Activated naive CD8-positive, alpha-beta T cell treated with anti-CD3 and anti-CD28 coated beads, Interleukin-2, amount 10 ng/mL, durations not matched to agents 7 days and 5 days (primary cell): ENCODE results near the gene ALPK3. TPM values are rescaled to one million over a fixed set of nuclear protein-coding genes. Genes with fewer than 3 reads are reported as not detected.
A peak's percentile ranks its signal among the peaks of the same experiment; 100 is the strongest.
"Not testable (repeated sequence)": the region's sequence is repeated elsewhere in the genome, so short reads cannot be mapped to it uniquely, and the experiment has no call there.

ENCODE experiments used
- ATAC-seq: fragments of 150-1000 bp; cut with Tn5 transposase; one replicate; pipeline ENCODE4 v1.10.0; 2021; ENCODE audit warnings: low read depth, moderate library complexity
- POLR2A ChIA-PET: fragments of 350-600 bp; sonication (Branson Sonifier 250); formaldehyde crosslinking; loops from one replicate; lab custom pipeline; 2021; ENCODE audit warnings: antibody characterized with exemption; lab: Charles Lee
- DNase-seq: peaks from one replicate; pipeline ENCODE4 v3.0.0; 2021
- H3K27ac Mint-ChIP-seq: one replicate; pipeline ENCODE4 v1.8.0; 2022; ENCODE audit warnings: mild to moderate bottlenecking, mixed read lengths
- H3K27me3 Mint-ChIP-seq: one replicate; pipeline ENCODE4 v1.8.0; 2022; ENCODE audit warnings: mild to moderate bottlenecking, moderate library complexity, mixed read lengths
- H3K36me3 Mint-ChIP-seq: one replicate; pipeline ENCODE4 v1.8.0; 2021; ENCODE audit warnings: mild to moderate bottlenecking, mixed read lengths
- H3K4me1 Mint-ChIP-seq: one replicate; pipeline ENCODE4 v1.8.0; 2021; ENCODE audit warnings: mixed read lengths
- H3K4me3 Mint-ChIP-seq: one replicate; pipeline ENCODE4 v1.8.0; 2022; ENCODE audit warnings: mild to moderate bottlenecking, moderate library complexity, mixed read lengths
- H3K9me3 Mint-ChIP-seq: one replicate; pipeline ENCODE4 v1.8.0; 2021; ENCODE audit warnings: mixed read lengths
- total RNA-seq, 2 experiments: library from RNA; stranded (reverse); gene quantifications; one replicate each; pipeline ENCODE4 v1.2.3, GENCODE V29; 2021

The ALPK3 gene
- total RNA-seq, 2 experiments from 2014 or later: 0.17 to 0.28 TPM

DNA sequence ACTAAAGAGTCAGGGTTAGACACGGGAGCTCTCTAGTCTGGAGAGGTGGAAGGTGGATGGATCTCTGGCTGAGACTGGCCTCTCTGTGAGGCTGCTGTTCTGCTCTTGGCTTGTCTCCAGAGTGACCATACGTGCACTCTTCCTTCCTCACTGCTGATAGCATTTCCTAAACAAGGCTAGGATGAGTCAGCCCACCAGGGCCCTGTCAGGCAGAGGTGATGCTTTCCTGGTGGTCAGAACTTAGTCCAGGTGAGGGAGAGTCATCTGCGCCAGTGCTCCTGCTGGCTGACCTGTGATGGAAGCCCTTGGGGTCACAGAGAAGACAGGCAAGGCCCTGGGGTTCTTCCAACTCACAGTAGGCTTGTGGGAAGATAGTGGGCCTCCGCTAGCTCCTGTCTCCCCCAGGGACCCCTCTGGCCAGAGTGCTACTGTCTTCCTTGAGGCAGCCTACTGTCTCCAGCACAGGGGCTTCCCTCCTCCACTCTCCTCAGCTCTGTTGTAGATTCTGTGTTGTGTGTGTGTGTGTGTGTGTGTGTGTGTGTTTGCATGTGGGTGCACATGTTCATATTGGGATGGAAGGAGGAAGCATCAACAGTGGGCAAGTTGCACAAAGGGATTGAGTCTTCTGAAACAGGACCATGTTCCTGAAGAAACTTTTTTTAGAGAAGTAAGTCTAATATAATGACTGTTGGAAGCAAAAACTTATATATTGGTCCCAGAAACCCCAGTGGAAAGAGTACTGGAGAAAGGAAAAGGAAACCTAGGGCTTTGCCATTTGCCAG is 16.5 kb downstream of the ALPK3 start:
- peaks cover 21% of the 10 kb centered on the region for H3K27me3 Mint-ChIP-seq
- POLR2A ChIA-PET: no interaction called here
- no peak for ATAC-seq
- H3K4me3 Mint-ChIP-seq: no peak overlapping the region
- no peak for DNase-seq
- no peaks in the 10 kb centered on the region for H3K9me3 Mint-ChIP-seq
- H3K36me3 Mint-ChIP-seq: no peaks in the 10 kb centered on the region
- no peaks in the 10 kb centered on the region for H3K4me1 Mint-ChIP-seq
- H3K27ac Mint-ChIP-seq: no peak overlapping the region

DNA sequence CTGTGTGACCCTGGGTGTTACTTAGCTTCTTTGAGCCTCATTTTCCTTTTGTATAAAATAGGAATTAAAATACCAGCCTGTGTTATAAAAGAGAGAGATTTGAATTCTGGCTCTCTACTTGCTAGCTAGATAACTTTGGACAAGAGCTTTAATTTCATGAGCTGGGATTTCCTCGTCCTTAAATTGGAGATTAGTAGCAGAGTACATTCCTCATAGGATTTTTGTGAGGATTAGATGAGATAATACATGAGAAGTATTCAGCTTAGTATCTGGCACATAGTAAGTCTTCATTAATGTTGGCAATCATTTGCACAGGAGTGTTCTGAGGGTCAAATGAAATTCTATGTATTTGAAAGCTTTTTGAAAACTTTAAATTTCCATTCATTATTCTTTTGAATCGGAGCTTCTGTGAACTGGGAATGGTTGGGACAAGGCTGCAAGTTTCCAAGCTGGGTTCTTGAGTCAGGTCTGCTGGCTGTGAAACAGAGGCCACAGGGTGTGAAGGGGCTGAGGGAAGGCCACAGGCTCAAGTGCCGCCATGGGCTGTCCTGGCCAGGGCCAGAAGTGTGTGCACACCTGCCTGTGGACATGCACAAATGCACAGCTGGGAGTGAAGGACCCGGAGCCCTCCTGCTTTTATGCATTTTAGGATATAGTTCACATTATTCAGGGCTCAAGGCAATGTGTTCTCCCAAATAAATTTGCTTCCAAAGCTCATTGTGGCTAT is 17.2 kb downstream of the ALPK3 start:
- H3K27ac Mint-ChIP-seq: no peak overlapping the region
- ATAC-seq: no peak
- no peaks in the 10 kb centered on the region for H3K36me3 Mint-ChIP-seq
- H3K9me3 Mint-ChIP-seq: no peaks in the 10 kb centered on the region
- no peaks in the 10 kb centered on the region for H3K4me1 Mint-ChIP-seq
- POLR2A ChIA-PET: no interaction called here
- no peak for DNase-seq
- no peak overlapping the region for H3K4me3 Mint-ChIP-seq
- peaks cover 21% of the 10 kb centered on the region for H3K27me3 Mint-ChIP-seq

DNA sequence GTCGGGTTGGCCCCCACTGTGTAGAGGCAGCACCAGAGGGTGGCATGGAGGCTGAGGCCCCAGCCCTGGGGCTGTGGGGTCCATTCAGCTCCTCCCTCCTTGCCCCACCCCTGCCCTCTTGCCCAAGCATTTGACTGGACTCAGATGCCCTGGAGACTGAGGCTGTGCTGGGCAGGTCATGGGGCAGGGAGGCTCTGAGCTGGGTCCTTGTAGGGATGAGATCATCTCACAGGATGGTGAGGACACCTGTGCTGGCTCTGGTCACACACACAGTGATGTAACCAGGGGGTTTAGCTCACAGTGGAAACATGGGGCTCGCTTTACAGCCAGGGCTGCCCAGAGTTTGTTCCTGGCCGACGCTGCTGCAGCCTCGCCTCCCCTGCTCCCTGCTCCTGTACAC is 17.8 kb downstream of the ALPK3 start:
- DNase-seq (no peak), ATAC-seq (no peak)
- H3K4me1 Mint-ChIP-seq: no peaks in the 10 kb centered on the region
- no peak overlapping the region for H3K4me3 Mint-ChIP-seq
- H3K36me3 Mint-ChIP-seq: no peaks in the 10 kb centered on the region
- POLR2A ChIA-PET: no interaction called here
- H3K27ac Mint-ChIP-seq: no peak overlapping the region
- peaks cover 20% of the 10 kb centered on the region for H3K27me3 Mint-ChIP-seq
- no peaks in the 10 kb centered on the region for H3K9me3 Mint-ChIP-seq

DNA sequence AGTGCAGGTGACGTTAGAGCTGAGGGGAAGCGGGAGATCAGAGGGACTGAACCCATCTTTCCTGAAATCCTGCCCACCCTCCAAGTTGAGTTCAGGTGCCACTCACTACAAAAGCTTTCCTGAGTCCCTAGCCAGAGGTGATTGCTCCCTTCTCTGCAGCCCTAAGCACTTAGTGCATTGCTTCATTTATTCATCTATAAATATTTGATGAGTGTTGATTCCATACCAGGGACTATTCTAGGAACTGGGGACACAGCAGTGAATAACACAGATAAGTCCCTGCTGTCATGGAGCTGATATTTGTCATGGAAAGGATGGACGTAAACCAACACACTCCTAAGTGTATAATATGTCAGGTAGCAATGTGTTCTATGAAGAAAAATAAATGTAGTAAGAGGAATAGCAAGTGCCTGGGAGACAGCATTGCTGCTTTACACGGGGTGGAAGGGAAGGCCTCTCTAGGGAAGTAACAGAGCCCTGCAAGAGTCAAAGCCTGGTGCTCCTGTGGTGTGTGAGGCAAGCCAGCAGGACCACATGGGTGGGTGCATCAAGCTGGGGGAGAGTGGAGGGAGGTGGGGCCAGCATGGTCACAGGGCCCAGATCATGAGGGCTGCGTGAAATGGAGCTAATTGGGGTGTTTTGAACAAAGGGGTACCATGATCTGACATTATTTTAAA is 18.6 kb downstream of the ALPK3 start:
- H3K9me3 Mint-ChIP-seq: no peaks in the 10 kb centered on the region
- no peaks in the 10 kb centered on the region for H3K36me3 Mint-ChIP-seq
- peaks cover 18% of the 10 kb centered on the region for H3K27me3 Mint-ChIP-seq
- no peak for ATAC-seq
- DNase-seq: no peak
- no peak overlapping the region for H3K4me3 Mint-ChIP-seq
- H3K27ac Mint-ChIP-seq: no peak overlapping the region
- POLR2A ChIA-PET: no interaction called here
- no peaks in the 10 kb centered on the region for H3K4me1 Mint-ChIP-seq

DNA sequence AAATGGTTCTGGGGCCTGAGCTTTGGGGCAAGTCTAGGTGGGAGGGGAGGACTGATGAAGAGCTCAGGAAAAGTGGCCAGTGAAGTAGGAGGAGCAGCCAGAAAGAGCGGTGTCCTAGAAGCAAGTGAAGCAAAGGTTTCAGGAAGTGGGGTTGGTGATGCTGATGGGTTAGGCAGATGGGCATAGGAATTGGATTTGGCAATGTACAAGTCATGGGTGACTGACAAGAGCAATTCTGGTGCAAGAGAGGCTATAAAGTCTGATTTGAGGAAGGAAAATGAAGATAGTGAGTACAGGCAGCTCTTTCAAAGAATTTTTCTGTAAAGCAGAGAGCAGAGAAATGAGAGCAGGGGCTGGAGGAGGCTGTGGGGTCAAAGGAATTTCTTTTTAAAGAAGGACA is 19.7 kb downstream of the ALPK3 start:
- POLR2A ChIA-PET: no interaction called here
- ATAC-seq (no peak), DNase-seq (no peak)
- H3K9me3 Mint-ChIP-seq: no peaks in the 10 kb centered on the region
- no peaks in the 10 kb centered on the region for H3K4me1 Mint-ChIP-seq
- H3K27me3 Mint-ChIP-seq: peaks cover 12% of the 10 kb centered on the region
- no peaks in the 10 kb centered on the region for H3K36me3 Mint-ChIP-seq
- no peak overlapping the region for H3K4me3 Mint-ChIP-seq
- H3K27ac Mint-ChIP-seq: no peak overlapping the region

DNA sequence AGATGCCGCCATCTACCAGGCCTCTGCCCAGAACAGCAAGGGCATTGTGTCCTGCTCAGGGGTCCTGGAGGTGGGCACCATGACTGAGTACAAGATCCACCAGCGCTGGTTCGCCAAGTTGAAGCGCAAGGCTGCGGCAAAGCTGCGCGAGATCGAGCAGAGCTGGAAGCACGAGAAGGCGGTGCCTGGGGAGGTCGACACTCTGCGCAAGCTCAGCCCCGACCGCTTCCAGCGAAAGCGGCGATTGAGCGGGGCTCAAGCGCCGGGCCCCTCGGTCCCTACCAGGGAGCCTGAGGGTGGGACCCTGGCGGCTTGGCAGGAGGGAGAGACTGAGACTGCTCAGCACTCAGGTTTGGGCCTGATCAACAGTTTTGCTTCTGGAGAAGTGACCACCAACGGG is 22.6 kb downstream of the ALPK3 start:
- Mint-ChIP-seq H3K36me3 (no peaks in the 10 kb centered on the region), H3K27ac (no peak overlapping the region), H3K27me3 (no peaks in the 10 kb centered on the region), H3K9me3 (no peaks in the 10 kb centered on the region), H3K4me3 (no peak overlapping the region), H3K4me1 (no peaks in the 10 kb centered on the region)
- ATAC-seq: no peak
- DNase-seq: no peak
- POLR2A ChIA-PET: no interaction called here

DNA sequence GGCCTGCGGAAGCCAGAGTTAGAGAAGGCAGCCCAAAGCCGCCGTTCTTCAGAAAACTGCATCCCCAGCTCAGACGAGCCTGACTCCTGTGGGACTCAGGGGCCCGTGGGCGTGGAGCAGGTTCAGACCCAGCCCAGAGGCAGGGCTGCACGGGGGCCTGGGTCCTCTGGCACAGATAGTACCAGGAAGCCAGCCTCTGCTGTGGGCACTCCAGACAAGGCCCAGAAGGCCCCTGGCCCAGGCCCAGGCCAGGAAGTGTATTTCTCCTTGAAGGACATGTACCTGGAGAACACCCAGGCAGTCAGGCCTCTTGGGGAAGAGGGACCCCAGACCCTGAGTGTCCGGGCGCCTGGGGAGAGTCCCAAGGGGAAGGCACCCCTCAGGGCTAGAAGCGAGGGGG is 23.1 kb downstream of the ALPK3 start:
- no peak for ATAC-seq

DNA sequence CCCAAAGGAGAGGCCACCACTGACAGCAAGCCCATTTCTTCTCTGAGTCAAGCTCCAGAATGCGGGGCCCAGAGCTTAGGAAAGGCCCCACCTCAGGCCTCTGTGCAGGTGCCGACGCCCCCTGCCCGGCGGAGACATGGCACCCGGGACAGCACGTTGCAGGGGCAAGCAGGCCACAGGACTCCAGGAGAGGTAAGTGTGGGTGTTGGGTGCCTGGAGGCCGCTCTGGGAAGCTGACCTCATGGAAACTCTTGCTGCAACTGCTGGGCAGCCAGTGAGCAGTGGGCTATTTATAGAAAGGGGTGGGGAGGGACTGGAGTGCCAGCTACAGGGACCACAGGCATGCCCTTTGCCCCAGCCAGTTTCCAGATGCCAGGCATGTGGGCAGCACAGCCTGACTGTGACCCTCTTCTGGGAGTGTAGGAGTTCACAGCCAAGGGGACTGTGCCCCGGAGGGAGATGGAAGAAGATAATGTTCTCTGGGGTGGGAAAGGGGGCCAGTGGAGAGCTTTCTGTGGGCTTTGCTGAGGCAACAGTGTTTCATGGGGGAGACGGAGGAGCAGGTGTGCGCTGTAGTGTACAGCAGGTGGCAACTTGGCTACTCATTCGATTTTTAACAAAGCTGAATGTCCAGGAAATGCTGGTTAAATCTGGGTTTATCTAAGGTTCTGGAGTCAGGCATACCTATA is 23.7 kb downstream of the ALPK3 start:
- H3K4me1 Mint-ChIP-seq: no peaks in the 10 kb centered on the region
- no peak overlapping the region for H3K27ac Mint-ChIP-seq
- H3K27me3 Mint-ChIP-seq: no peaks in the 10 kb centered on the region
- POLR2A ChIA-PET: no interaction called here
- DNase-seq (no peak), ATAC-seq (no peak)
- H3K4me3 Mint-ChIP-seq: no peak overlapping the region
- H3K9me3 Mint-ChIP-seq: no peaks in the 10 kb centered on the region
- no peaks in the 10 kb centered on the region for H3K36me3 Mint-ChIP-seq

More for the DNA sequence above, 23.1 kb downstream of the ALPK3 start:
- Mint-ChIP-seq H3K4me1 (no peaks in the 10 kb centered on the region), H3K4me3 (no peak overlapping the region), H3K27ac (no peak overlapping the region), H3K27me3 (no peaks in the 10 kb centered on the region), H3K9me3 (no peaks in the 10 kb centered on the region), H3K36me3 (no peaks in the 10 kb centered on the region)
- POLR2A ChIA-PET: no interaction called here
- DNase-seq: no peak

DNA sequence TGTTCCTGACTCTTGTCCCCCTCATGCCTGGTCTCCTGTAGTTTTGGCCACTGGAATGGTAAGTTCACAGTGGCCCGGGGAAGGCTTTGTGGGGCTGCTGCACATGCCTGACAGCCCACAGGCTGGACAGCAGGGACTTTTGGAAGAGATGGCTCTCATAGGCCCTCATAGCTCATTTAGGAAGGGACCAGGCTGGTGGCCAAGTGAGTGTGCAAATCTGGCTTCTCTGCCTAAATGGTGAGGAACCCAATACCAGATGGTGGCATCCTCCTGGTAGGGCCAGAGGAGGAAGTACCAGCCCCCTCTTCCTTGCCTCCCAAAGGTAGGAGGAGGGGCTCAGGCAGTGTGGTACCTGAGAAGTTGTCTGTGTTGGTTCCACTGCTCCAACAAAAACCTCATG is 25.6 kb downstream of the ALPK3 start:
- Mint-ChIP-seq H3K36me3 (peaks cover 3% of the 10 kb centered on the region), H3K9me3 (peaks cover 8% of the 10 kb centered on the region), H3K27me3 (no peaks in the 10 kb centered on the region), H3K4me1 (no peaks in the 10 kb centered on the region), H3K4me3 (no peak overlapping the region), H3K27ac (no peak overlapping the region)
- DNase-seq: no peak
- no peak for ATAC-seq
- POLR2A ChIA-PET: no interaction called here

DNA sequence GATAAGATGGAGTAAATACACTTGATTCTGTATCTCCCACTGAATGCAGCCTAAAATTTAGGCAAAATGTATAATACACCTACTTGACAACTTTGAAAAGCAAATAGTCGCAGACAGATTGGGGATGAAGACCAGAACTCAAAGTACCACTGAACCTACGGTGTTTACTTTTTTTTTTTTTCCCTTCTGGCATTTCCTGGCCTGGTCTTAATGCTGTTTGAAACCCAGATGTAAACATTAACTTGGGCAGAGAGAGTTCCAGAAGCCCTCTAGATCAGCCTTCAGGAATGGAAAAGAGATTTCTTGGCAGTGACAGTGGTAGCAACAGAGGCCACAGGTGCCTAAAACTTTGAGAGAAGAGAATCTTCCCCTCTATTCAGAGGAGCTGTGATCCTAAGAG is 27.8 kb downstream of the ALPK3 start:
- Mint-ChIP-seq H3K36me3 (peaks cover 4% of the 10 kb centered on the region), H3K4me1 (no peaks in the 10 kb centered on the region)

DNA sequence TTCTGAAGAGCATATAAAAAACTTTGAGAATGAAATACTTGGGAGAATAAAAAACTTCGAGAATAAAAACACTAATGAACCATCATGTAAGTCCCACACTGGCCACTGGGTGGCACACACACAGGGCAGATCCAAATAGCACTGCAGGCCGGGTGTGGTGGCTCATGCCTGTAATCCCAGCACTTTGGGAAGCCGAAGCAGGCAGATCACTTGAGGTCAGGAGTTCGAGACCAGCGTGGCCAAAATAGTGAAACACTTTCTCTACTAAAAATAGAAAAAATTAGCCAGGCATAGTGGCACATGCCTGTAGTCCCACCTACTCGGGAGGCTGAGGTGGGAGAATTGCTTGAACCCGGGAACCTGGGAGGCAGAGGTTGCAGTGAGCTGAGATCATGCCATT is 28.5 kb downstream of the ALPK3 start:
- H3K27ac Mint-ChIP-seq, POLR2A ChIA-PET, ATAC-seq, H3K4me1 Mint-ChIP-seq, H3K27me3 Mint-ChIP-seq, H3K4me3 Mint-ChIP-seq, H3K36me3 Mint-ChIP-seq: not testable (repeated sequence)
- peak; percentile 49 for DNase-seq
- H3K9me3 Mint-ChIP-seq: peaks cover 12% of the 10 kb centered on the region

More for the DNA sequence above, 27.8 kb downstream of the ALPK3 start:
- no peak for ATAC-seq
- POLR2A ChIA-PET: no interaction called here
- Mint-ChIP-seq H3K4me3 (no peak overlapping the region), H3K9me3 (peaks cover 12% of the 10 kb centered on the region), H3K27ac (no peak overlapping the region), H3K27me3 (no peaks in the 10 kb centered on the region)
- no peak for DNase-seq

DNA sequence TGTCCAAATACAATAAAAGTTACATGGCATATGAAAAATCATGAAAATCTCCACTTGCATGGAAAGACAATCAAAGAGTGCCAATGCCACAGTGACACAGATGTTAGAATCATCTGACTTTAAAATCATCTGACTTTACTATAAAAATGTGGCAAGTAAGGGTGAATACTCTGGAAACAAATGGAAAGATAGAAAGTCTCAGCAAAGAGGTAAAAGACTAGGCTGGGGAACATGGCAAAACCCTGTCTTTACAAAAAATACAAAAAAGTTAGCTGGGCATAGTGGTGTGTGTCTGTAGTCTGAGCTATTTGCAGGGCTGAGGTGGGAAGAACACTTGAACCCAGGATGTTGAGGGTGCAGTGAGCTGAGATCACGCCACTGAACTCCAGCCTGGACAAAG is 29.1 kb downstream of the ALPK3 start:
- H3K27me3 Mint-ChIP-seq: no peaks in the 10 kb centered on the region
- no peak overlapping the region for H3K27ac Mint-ChIP-seq
- H3K4me1 Mint-ChIP-seq: no peaks in the 10 kb centered on the region
- POLR2A ChIA-PET: no interaction called here
- no peak for ATAC-seq
- peaks cover 4% of the 10 kb centered on the region for H3K36me3 Mint-ChIP-seq
- H3K9me3 Mint-ChIP-seq: peaks cover 12% of the 10 kb centered on the region
- no peak overlapping the region for H3K4me3 Mint-ChIP-seq
- DNase-seq: no peak

DNA sequence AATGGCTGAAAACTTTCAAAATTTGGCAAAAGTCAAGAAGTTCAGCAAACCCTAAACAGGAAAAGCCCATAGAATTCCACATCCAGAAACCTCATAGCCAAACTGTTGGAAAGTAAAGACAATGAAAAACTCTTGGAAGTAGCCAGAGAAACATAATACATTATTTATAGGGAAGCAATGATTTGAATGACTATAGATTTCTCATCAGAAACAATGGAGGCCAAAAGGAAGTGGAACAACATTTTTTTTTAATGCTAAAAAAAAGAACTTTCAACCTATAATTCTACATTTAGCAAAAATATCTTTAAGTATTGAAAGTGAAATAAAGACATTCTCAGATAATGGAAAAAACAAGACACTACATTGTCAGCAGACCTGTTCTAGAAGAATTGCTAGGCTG is 30.2 kb downstream of the ALPK3 start:
- Mint-ChIP-seq H3K36me3 (peaks cover 4% of the 10 kb centered on the region), H3K4me3 (no peak overlapping the region), H3K4me1 (no peaks in the 10 kb centered on the region), H3K27me3 (no peaks in the 10 kb centered on the region), H3K9me3 (peaks cover 12% of the 10 kb centered on the region), H3K27ac (no peak overlapping the region)
- DNase-seq (no peak), ATAC-seq (no peak)
- POLR2A ChIA-PET: no interaction called here
